ENCODE measurements around the gene ZNF235.
A peak's percentile ranks its signal among the peaks of the same experiment; 100 is the strongest.
"Not testable (repeated sequence)": the region's sequence is repeated elsewhere in the genome, so short reads cannot be mapped to it uniquely, and the experiment has no call there.

The ZNF235 gene

GRCh38 chr19:44304659-44305193 lies at the start of gene ZNF235:
Gene ZNF235, minus strand, starts transcription at chr19:44305025. Its CDS starts 1,621 bp downstream, at chr19:44303404.
- peak; percentile 81 for DNase-seq

GRCh38 chr19:44346556-44346955 lies 41.7 kb upstream of the ZNF235 start:
- no peak for DNase-seq

- no peak for DNase-seq
These were observed 41.1 kb upstream of the ZNF235 start for GRCh38 chr19:44345959-44346358.

GRCh38 chr19:44344255-44344654 lies 39.4 kb upstream of the ZNF235 start:
- no peak for DNase-seq

GRCh38 chr19:44341794-44342193 lies 37.0 kb upstream of the ZNF235 start:
- DNase-seq = no peak

GRCh38 chr19:44334639-44335038 lies 29.8 kb upstream of the ZNF235 start:
- not testable (repeated sequence) for DNase-seq

- no peak for DNase-seq
These were observed 27.3 kb upstream of the ZNF235 start for GRCh38 chr19:44332145-44332544.

GRCh38 chr19:44315883-44316282 lies 11.1 kb upstream of the ZNF235 start:
- DNase-seq = no peak

- no peak for DNase-seq
These were observed 8.4 kb upstream of the ZNF235 start for GRCh38 chr19:44313231-44313630.

- no peak for DNase-seq
These were observed 3.2 kb upstream of the ZNF235 start for GRCh38 chr19:44308011-44308410.

- DNase-seq = no peak
These were observed 1.5 kb upstream of the ZNF235 start for GRCh38 chr19:44306283-44306682.

- no peak for DNase-seq
These were observed 632 bp upstream of the ZNF235 start for GRCh38 chr19:44305457-44305856.

GRCh38 chr19:44303976-44304568 lies 753 bp downstream of the ZNF235 start:
- DNase-seq = no peak

GRCh38 chr19:44303320-44303719 lies 1.5 kb downstream of the ZNF235 start:
- no peak for DNase-seq

GRCh38 chr19:44284968-44285367 lies 19.9 kb downstream of the ZNF235 start:
- DNase-seq = no peak

- no peak for DNase-seq
These were observed 22.0 kb downstream of the ZNF235 start for GRCh38 chr19:44282846-44283245.

GRCh38 chr19:44280916-44281315 lies 23.9 kb downstream of the ZNF235 start:
- DNase-seq = no peak

GRCh38 chr19:44278181-44278690 lies 26.6 kb downstream of the ZNF235 start:
- no peak for DNase-seq

- no peak for DNase-seq
These were observed 27.5 kb downstream of the ZNF235 start for GRCh38 chr19:44277331-44277730.

GRCh38 chr19:44260695-44261446 lies 44.0 kb downstream of the ZNF235 start:
- no peak for DNase-seq

- no peak for DNase-seq
These were observed 44.5 kb downstream of the ZNF235 start for GRCh38 chr19:44260343-44260681.

GRCh38 chr19:44258835-44259413 lies 45.9 kb downstream of the ZNF235 start:
- DNase-seq = no peak

GRCh38 chr19:44258136-44258535 lies 46.7 kb downstream of the ZNF235 start:
- no peak for DNase-seq

All from stimulated activated CD8-positive, alpha-beta memory T cell treated with anti-CD3 and anti-CD28 coated beads, Interleukin-4, amount 100 ng/mL, for 48 hours (primary cell).